T-cell (primary cell): Measurements from ENCODE around the gene PPP2R2B. TPM values are rescaled to one million over a fixed set of nuclear protein-coding genes. Genes with fewer than 3 reads are reported as not detected.
"Not testable (repeated sequence)": the region's sequence is repeated elsewhere in the genome, so short reads cannot be mapped to it uniquely, and the experiment has no call there.

Source experiments
- ATAC-seq, 4 experiments: fragments of 200-7000 bp in 3 of 4; fragments of 150-1000 bp in 1 of 4; cut with Tn5 transposase; replicated peaks in 1 of 4; 1 replicate in 3 of 4; 2 replicates in 1 of 4; pipeline ENCODE4 v1.10.0; 2021; ENCODE audit warnings: moderate library complexity in 3 of 4, mild to moderate bottlenecking in 2 of 4, moderate number of reproducible peaks in 1 of 4
- CTCF ChIA-PET, 2 donors: fragments of 300-600 bp; sonication (Branson Sonifier 250); formaldehyde crosslinking; loops; one replicate each; lab custom pipeline; 2022; ENCODE audit warnings: antibody characterized with exemption in 2 of 2; lab: Charles Lee
- POLR2A ChIA-PET, 2 donors: fragments of 300-600 bp; sonication (Branson Sonifier 250); formaldehyde crosslinking; loops; one replicate each; lab custom pipeline; 2022; ENCODE audit warnings: antibody characterized with exemption in 2 of 2; lab: Charles Lee
- DNase-seq, 35 experiments: peaks; one replicate each; pipeline versions ENCODE4 v3.0.0 to v3.0.0-alpha.2; 2013 to 2023
- H3K27ac ChIP-seq: one replicate; pipeline ENCODE4 v1.5.1; 2013; ENCODE audit warnings: low read length
- H3K27me3 ChIP-seq, 2 experiments: replicated peaks in 1 of 2; 1 replicate in 1 of 2; 2 replicates in 1 of 2; pipeline versions ENCODE4 v1.6.1 to v1.7.0; 2013; ENCODE audit warnings: low read length in 1 of 2, mixed read lengths in 1 of 2; ENCODE audit not compliant: control insufficient read depth in 2 of 2, insufficient read depth in 2 of 2; ENCODE audit errors: extremely low read depth in 1 of 2
- H3K36me3 ChIP-seq, 2 donors: 1 replicate in 1 of 2; 2 replicates in 1 of 2; pipeline versions ENCODE4 v1.6.1 to v1.7.0; 2013; ENCODE audit warnings: low read length in 1 of 2; ENCODE audit not compliant: control insufficient read depth in 2 of 2, insufficient read depth in 1 of 2; ENCODE audit errors: extremely low read depth in 1 of 2
- H3K4me1 ChIP-seq, 2 experiments: 1 replicate in 1 of 2; 2 replicates in 1 of 2; pipeline versions ENCODE4 v1.6.1 to v1.7.0; 2013; ENCODE audit warnings: low read length in 2 of 2, mixed read lengths in 1 of 2; ENCODE audit not compliant: insufficient read depth in 2 of 2, control insufficient read depth in 1 of 2; ENCODE audit errors: extremely low read depth in 1 of 2
- H3K4me3 ChIP-seq, 2 donors: 1 replicate in 1 of 2; 2 replicates in 1 of 2; pipeline versions ENCODE4 v1.5.1 to v1.7.0; 2013; ENCODE audit warnings: mild to moderate bottlenecking in 2 of 2, low read length in 1 of 2, moderate library complexity in 1 of 2; ENCODE audit not compliant: control insufficient read depth in 1 of 2; ENCODE audit errors: extremely low read depth in 1 of 2
- H3K9me3 ChIP-seq: 2 replicates; pipeline ENCODE4 v1.7.0; 2013
- H3K27ac Mint-ChIP-seq, 2 donors: one replicate each; pipeline ENCODE4 v1.8.0; 2020 to 2021; ENCODE audit warnings: mild to moderate bottlenecking in 2 of 2, mixed read lengths in 2 of 2
- H3K27me3 Mint-ChIP-seq, 2 donors: one replicate each; pipeline ENCODE4 v1.8.0; 2021 to 2022; ENCODE audit warnings: mixed read lengths in 2 of 2
- H3K36me3 Mint-ChIP-seq: one replicate; pipeline ENCODE4 v1.8.0; 2021; ENCODE audit warnings: mixed read lengths
- H3K4me1 Mint-ChIP-seq, 3 donors: one replicate each; pipeline ENCODE4 v1.8.0; 2020 to 2022; ENCODE audit warnings: mixed read lengths in 3 of 3, mild to moderate bottlenecking in 1 of 3
- H3K4me3 Mint-ChIP-seq, 3 donors: one replicate each; pipeline ENCODE4 v1.8.0; 2020 to 2022; ENCODE audit warnings: mild to moderate bottlenecking in 3 of 3, mixed read lengths in 3 of 3, moderate library complexity in 3 of 3
- H3K9me3 Mint-ChIP-seq, 3 donors: one replicate each; pipeline ENCODE4 v1.8.0; 2020 to 2022; ENCODE audit warnings: mixed read lengths in 3 of 3
- WGBS: methylation state at CpG from one replicate; pipeline ENCODE4 v1.1.5; 2013; ENCODE audit warnings: missing lambda C conversion rate; ENCODE audit not compliant: insufficient coverage; 5-methylcytosine and 5-hydroxymethylcytosine counted together
- total RNA-seq, 35 experiments: library from RNA in 6 of 35; stranded (reverse) in 6 of 35; fragments of 120-200 nt in 1 of 35; gene quantifications; one replicate each; pipeline versions ENCODE4 v1.2.1 to v1.2.4 and lab custom pipeline; 2013 to 2026

Gene PPP2R2B
- total RNA-seq, 5 donors from 2014 or later (not counting 1 experiment from before 2014, with no cell fraction given): 1.5 to 10.6 (median 4.8) TPM

DNA sequence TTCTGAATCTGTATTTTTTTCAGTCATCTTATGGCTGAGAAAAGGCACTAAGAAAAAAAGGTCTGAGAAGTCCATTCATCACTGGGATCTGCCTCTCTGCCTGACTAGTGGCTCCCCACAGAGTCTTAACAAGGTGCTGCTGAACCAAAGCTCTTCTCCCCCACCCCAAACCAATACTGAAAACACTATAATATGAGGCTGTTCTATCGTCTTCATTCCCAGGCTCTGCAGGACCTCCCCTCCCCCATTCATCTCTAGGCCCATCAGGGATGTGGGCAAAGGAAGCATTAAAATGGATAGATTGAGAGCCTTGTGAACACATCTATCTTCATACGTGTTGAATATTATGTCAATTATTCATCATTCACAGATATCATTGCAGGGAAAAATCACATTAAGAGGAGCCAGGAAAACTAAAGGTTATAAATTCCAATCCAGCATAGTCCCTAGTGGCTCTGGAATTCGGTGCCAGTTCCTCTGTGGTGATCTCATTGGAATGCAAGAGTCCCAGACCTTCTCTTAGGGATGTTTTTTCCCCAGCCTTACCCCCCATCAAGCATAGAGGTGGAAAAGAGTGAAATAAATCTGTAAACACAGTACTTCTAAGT, 318.2 kb downstream of the PPP2R2B start:
- no CpG with 5 or more reads among the region's 3 CpGs for WGBS

DNA sequence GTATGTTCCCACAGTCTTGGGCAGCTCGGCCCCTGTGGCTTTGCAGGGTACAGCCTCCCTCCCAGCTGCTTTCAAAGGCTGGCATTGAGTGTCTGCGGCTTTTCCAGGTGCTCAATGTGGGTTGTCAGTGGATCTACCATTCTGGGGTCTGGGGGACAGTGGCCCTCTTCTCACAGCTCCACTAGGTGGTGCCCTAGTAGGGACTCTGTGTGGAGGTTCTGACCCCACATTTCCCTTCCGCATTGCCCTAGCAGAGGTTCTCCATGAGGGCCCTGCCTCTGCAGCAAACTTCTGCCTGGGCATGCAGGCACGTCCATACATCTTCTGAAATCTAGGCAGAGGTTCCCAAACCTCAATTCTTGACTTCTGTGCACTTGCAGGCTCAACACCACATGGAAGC, 321.7 kb downstream of the PPP2R2B start:
- H3K9me3 Mint-ChIP-seq, ATAC-seq, H3K27ac Mint-ChIP-seq, H3K27ac ChIP-seq, DNase-seq, CTCF ChIA-PET, H3K36me3 Mint-ChIP-seq, H3K4me1 ChIP-seq, H3K27me3 ChIP-seq, POLR2A ChIA-PET, H3K4me3 Mint-ChIP-seq, H3K36me3 ChIP-seq, H3K9me3 ChIP-seq, H3K4me1 Mint-ChIP-seq, H3K4me3 ChIP-seq: not testable (repeated sequence)
- WGBS: 56% methylated on average over 2 of the region's 4 CpGs
- peaks cover 0 to 17% of the 10 kb centered on the region in 2 donors for H3K27me3 Mint-ChIP-seq

More for the DNA sequence above, 318.2 kb downstream of the PPP2R2B start:
- no peak overlapping the region for H3K27ac Mint-ChIP-seq
- DNase-seq (no peak), ATAC-seq (no peak)
- CTCF ChIA-PET: no interaction called here
- no peaks in the 10 kb centered on the region for H3K36me3 Mint-ChIP-seq
- H3K27me3 Mint-ChIP-seq: peaks cover 4 to 12% of the 10 kb centered on the region in 2 donors
- no peak overlapping the region for H3K4me3 Mint-ChIP-seq
- no peaks in the 10 kb centered on the region for H3K4me1 ChIP-seq
- POLR2A ChIA-PET: no interaction called here
- H3K9me3 ChIP-seq: no peaks in the 10 kb centered on the region
- H3K36me3 ChIP-seq: no peaks in the 10 kb centered on the region
- H3K27ac ChIP-seq: no peak overlapping the region
- no peak overlapping the region for H3K4me3 ChIP-seq
- no peaks in the 10 kb centered on the region for H3K9me3 Mint-ChIP-seq
- peaks cover 0 to 9% of the 10 kb centered on the region in 2 experiments for H3K27me3 ChIP-seq
- no peaks in the 10 kb centered on the region for H3K4me1 Mint-ChIP-seq

DNA sequence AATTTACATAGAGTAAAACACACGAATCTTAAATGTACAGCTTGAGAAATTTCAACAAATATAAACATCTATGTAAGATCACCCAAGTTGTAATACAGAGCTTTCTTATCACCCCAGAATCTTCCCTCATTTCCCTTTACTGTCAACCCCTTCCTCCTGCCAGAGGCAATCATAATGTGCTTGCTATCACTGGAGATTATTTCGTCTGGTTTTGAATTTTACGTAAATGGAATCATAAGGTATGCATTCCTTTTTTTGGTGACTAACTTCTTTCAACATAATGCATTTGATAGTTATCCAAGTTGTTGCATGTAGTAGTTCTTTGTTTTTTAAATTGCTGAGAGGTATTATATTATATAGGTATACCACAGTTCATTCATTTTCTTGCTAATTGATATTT, 325.1 kb downstream of the PPP2R2B start:
- H3K36me3 ChIP-seq: no peaks in the 10 kb centered on the region
- ATAC-seq (no peak), DNase-seq (no peak)
- no CpG with 5 or more reads among the region's 3 CpGs for WGBS
- H3K4me3 ChIP-seq: no peak overlapping the region
- no peaks in the 10 kb centered on the region for H3K9me3 Mint-ChIP-seq
- H3K27ac Mint-ChIP-seq: no peak overlapping the region
- peaks cover 11 to 22% of the 10 kb centered on the region in 2 donors for H3K27me3 Mint-ChIP-seq
- ChIA-PET CTCF (interaction anchor here in 1 of 2 donors (1.6 kb wide), 1 partner anchor 635 kb away, joined by 4 read pairs; no protein-coding TSS in a partner anchor), POLR2A (no interaction called here)
- H3K27ac ChIP-seq: no peak overlapping the region
- H3K4me1 Mint-ChIP-seq: no peaks in the 10 kb centered on the region
- H3K36me3 Mint-ChIP-seq: no peaks in the 10 kb centered on the region
- H3K9me3 ChIP-seq: no peaks in the 10 kb centered on the region
- no peaks in the 10 kb centered on the region for H3K4me1 ChIP-seq
- H3K27me3 ChIP-seq: peaks cover 0 to 11% of the 10 kb centered on the region in 2 experiments
- no peak overlapping the region for H3K4me3 Mint-ChIP-seq

DNA sequence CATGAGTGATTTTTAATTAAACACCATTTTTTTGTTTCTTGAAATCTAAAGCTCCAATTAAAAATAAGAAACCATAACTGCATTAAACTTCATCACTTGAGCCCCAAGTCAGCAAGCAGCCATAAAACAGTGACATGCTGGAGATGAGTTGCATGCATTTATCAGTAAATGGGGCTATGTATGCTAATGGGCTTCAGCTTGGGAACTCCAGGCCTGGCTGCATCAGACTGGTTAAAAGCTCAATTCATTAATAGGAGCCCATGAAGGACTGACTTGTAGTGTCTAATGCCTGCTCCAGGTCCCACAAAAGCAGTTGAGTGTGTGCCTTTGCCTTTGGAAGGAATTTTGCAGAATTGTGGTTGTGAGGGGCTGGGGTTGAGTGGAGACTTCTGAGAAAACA, 328.9 kb downstream of the PPP2R2B start:
- H3K36me3 ChIP-seq: no peaks in the 10 kb centered on the region
- DNase-seq (no peak), ATAC-seq (no peak)
- no peak overlapping the region for H3K4me3 ChIP-seq
- H3K27ac ChIP-seq: no peak overlapping the region
- ChIA-PET CTCF (interaction anchor here in 1 of 2 donors (1.3 kb wide), 1 partner anchor 639 kb away, joined by 3 read pairs; no protein-coding TSS in a partner anchor), POLR2A (no interaction called here)
- no peak overlapping the region for H3K27ac Mint-ChIP-seq
- H3K4me3 Mint-ChIP-seq: no peak overlapping the region
- H3K27me3 ChIP-seq: peaks cover 0 to 4% of the 10 kb centered on the region in 2 experiments
- no peaks in the 10 kb centered on the region for H3K4me1 Mint-ChIP-seq
- H3K36me3 Mint-ChIP-seq: no peaks in the 10 kb centered on the region
- peaks cover 12 to 21% of the 10 kb centered on the region in 2 donors for H3K27me3 Mint-ChIP-seq
- H3K9me3 ChIP-seq: no peaks in the 10 kb centered on the region
- H3K4me1 ChIP-seq: no peaks in the 10 kb centered on the region
- no peaks in the 10 kb centered on the region for H3K9me3 Mint-ChIP-seq

DNA sequence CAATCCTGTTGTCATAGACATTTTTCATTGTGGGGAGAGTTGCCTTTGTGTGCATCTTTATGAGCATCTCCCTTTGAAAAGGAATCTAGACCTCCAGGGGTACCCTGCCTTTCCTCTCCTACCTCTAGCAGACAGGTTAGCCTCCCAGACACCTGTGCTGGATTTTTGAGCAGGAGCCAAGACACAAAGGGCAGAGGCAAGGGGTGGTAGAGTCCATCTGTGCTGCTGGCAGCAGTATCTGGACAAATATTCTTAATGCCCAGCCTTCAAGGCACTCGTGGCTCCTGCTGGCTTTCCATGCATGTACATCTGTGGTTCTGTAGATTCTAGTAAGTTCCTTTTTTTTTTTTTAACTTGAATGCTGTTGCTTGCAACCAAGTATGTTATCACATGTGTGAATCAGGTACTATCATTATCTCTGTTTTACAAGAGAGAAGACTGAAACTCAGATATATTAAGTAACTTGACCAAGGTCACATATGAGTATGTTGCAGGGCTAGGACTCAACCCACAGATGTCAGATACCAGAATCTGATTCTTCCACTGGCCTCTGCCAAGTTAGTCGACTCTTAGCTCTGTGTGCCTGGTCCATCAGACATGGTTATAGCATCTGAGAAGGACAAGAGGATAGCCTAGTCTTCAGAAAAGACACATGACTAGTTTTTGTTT, 329.6 kb downstream of the PPP2R2B start:
- 29% methylated on average over 1 of the region's 2 CpGs for WGBS
- ATAC-seq (no peak), DNase-seq (no peak)
- Mint-ChIP-seq H3K27me3 (peaks cover 12 to 21% of the 10 kb centered on the region in 2 donors), H3K4me3 (no peak overlapping the region), H3K27ac (no peak overlapping the region), H3K4me1 (no peaks in the 10 kb centered on the region), H3K36me3 (no peaks in the 10 kb centered on the region), H3K9me3 (no peaks in the 10 kb centered on the region)
- H3K9me3 ChIP-seq: no peaks in the 10 kb centered on the region
- no peaks in the 10 kb centered on the region for H3K4me1 ChIP-seq
- ChIA-PET POLR2A (no interaction called here), CTCF (interaction anchor here in 1 of 2 donors (1.3 kb wide), 1 partner anchor 640 kb away, joined by 3 read pairs; no protein-coding TSS in a partner anchor)
- no peak overlapping the region for H3K4me3 ChIP-seq
- H3K27me3 ChIP-seq: peaks cover 0 to 4% of the 10 kb centered on the region in 2 experiments
- no peak overlapping the region for H3K27ac ChIP-seq
- no peaks in the 10 kb centered on the region for H3K36me3 ChIP-seq

DNA sequence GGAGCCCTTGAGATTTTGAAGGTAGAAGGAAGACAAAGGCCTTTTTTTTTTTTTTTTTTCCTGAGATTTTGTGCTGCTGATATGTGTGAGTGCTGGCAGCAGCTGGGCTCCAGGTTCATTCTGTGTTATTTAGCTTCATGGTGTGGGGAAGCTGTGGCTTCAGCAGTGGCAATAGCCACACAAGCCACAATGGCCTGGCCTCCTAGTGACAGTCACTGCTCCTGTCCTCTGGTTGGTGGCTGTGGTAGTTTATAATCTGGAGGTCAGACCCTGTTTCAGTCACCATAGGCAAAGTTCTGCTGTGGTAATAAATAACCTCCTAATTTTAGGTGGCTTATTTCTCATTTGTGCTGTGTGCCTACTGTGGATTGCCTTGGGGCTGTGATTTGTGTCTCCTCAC, 334.3 kb downstream of the PPP2R2B start:
- H3K36me3 Mint-ChIP-seq: no peaks in the 10 kb centered on the region
- no peaks in the 10 kb centered on the region for H3K4me1 ChIP-seq
- H3K4me3 Mint-ChIP-seq: no peak overlapping the region
- no peak overlapping the region for H3K4me3 ChIP-seq
- H3K9me3 ChIP-seq: no peaks in the 10 kb centered on the region
- ChIA-PET POLR2A (no interaction called here), CTCF (interaction anchor here (0.6 to 1.0 kb wide), 2 partner anchors 422 to 879 kb away, joined by 3 to 5 read pairs; no protein-coding TSS in a partner anchor)
- peaks cover 0 to 6% (median 0%) of the 10 kb centered on the region in 3 donors for H3K4me1 Mint-ChIP-seq
- no peak overlapping the region for H3K27ac ChIP-seq
- H3K27ac Mint-ChIP-seq: no peak overlapping the region
- H3K27me3 ChIP-seq: peaks cover 0 to 6% of the 10 kb centered on the region in 2 experiments
- no peaks in the 10 kb centered on the region for H3K36me3 ChIP-seq
- DNase-seq (no peak), ATAC-seq (no peak)
- H3K9me3 Mint-ChIP-seq: no peaks in the 10 kb centered on the region
- peaks cover 8 to 12% of the 10 kb centered on the region in 2 donors for H3K27me3 Mint-ChIP-seq
